OCI-LY7 (cell line): ENCODE measurements around the gene EMSY.

Experiments
- CTCF ChIP-seq: fragments of 200-600 bp; sonication (generic); conservative IDR thresholded peaks from 2 replicates; pipeline ENCODE4 v1.5.1; 2014; ENCODE audit warnings: mild to moderate bottlenecking, antibody characterized with exemption, low read length, moderate library complexity, mixed read lengths
- EZH2phosphoT487 ChIP-seq: fragments of 200-600 bp; sonication (generic); IDR thresholded peaks from 2 replicates; pipeline ENCODE4 v1.6.1; 2018; ENCODE audit warnings: low read depth, borderline replicate concordance, mild to moderate bottlenecking, mixed run types, antibody characterized with exemption, low read length, moderate library complexity, mixed read lengths

- TF ChIP-seq EZH2phosphoT487 (no peak), CTCF (no peak)
Observed at GRCh38 chr11:76524461-76524860, 79.6 kb downstream of the EMSY start.
